HG02623 (cell line): ENCODE measurements around the gene LHFPL6.

Source experiments
- ATAC-seq: cut with Tn5 transposase; IDR thresholded peaks from one replicate; pipeline ENCODE4 v1.9.1; 2021; ENCODE audit warnings: moderate library complexity; ENCODE audit not compliant: unreplicated experiment

LHFPL6 gene

GRCh38 chr13:39397226-39397895 lies 205.6 kb downstream of the LHFPL6 start:
- ATAC-seq = no peak

- no peak for ATAC-seq
Observed at GRCh38 chr13:39394796-39395678, 208.0 kb downstream of the LHFPL6 start.

- ATAC-seq = no peak
Observed at GRCh38 chr13:39391761-39392160, 211.2 kb downstream of the LHFPL6 start.

GRCh38 chr13:39389013-39389412 lies 214.0 kb downstream of the LHFPL6 start:
- ATAC-seq = no peak

GRCh38 chr13:39385621-39386231 lies 217.3 kb downstream of the LHFPL6 start:
- ATAC-seq = no peak

- ATAC-seq = no peak
Observed at GRCh38 chr13:39385154-39385553, 217.8 kb downstream of the LHFPL6 start.

- ATAC-seq = no peak
Observed at GRCh38 chr13:39381456-39381855, 221.5 kb downstream of the LHFPL6 start.

GRCh38 chr13:39379667-39380655 lies 223.0 kb downstream of the LHFPL6 start:
- ATAC-seq = no peak

- peak; percentile 91 for ATAC-seq
Observed at GRCh38 chr13:39379118-39379517, 223.9 kb downstream of the LHFPL6 start.

- no peak for ATAC-seq
Observed at GRCh38 chr13:39378306-39378705, 224.7 kb downstream of the LHFPL6 start.

GRCh38 chr13:39377699-39378098 lies 225.3 kb downstream of the LHFPL6 start:
- ATAC-seq = no peak

GRCh38 chr13:39376076-39376475 lies 226.9 kb downstream of the LHFPL6 start:
- no peak for ATAC-seq

- ATAC-seq = no peak
Observed at GRCh38 chr13:39375601-39376000, 227.4 kb downstream of the LHFPL6 start.

- no peak for ATAC-seq
Observed at GRCh38 chr13:39374741-39375189, 228.2 kb downstream of the LHFPL6 start.

- ATAC-seq = no peak
Observed at GRCh38 chr13:39373145-39373544, 229.8 kb downstream of the LHFPL6 start.

- no peak for ATAC-seq
Observed at GRCh38 chr13:39371706-39372105, 231.3 kb downstream of the LHFPL6 start.

- no peak for ATAC-seq
Observed at GRCh38 chr13:39370554-39370953, 232.4 kb downstream of the LHFPL6 start.

GRCh38 chr13:39370048-39370447 lies 232.9 kb downstream of the LHFPL6 start:
- ATAC-seq = no peak

GRCh38 chr13:39369161-39369890 lies 233.7 kb downstream of the LHFPL6 start:
- ATAC-seq = no peak

GRCh38 chr13:39365879-39366278 lies 237.1 kb downstream of the LHFPL6 start:
- ATAC-seq = no peak
